ENCODE measurements around the gene TNFRSF1A.

DNA sequence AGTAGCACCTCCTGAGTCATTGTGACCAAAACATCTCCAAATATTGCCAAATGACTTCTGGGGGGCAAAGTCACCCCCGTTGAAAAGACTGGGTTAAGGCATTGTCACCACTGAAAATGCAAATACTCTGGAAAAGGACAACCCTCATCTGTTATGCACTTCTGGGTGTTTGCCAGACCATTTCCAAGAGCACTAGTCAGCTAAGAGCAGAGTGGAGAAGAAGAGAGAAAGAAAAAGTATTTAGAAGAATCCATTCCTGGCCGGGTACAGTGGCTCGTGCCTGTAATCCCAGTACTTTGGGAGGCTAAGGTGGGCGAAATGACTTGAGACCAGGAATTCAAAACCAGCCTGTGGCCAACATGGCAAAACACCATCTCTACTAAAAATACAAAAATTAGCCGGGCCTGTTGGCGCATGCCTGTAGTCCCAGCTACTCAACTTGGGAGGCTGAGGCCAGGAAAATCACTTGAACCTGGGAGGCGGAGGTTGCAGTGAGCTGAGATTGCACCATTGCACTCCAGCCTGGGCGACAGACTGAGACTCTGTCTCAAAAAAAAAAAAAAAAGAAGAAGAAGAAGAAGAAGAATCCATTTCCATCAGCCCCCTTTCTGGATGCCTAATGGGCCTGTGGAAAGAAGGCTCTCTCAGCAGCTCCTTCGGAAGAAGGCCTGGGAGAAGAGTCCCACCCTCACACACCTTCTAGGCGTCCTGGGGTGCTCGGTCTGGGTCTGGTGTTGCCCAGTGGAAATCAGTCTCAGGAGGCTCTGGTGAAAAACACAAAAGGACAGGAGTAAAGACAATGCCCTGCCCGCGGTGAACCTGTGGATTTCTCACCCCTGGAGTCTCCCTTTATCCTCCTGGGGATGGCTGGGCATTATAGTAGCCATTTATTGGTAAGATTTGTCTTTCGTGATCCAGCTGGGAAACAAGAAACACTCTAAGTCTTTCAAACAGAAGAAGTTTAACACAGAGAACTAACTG lies 38.6 kb upstream of the TNFRSF1A start:
- TF ChIP-seq, protein P1, sequence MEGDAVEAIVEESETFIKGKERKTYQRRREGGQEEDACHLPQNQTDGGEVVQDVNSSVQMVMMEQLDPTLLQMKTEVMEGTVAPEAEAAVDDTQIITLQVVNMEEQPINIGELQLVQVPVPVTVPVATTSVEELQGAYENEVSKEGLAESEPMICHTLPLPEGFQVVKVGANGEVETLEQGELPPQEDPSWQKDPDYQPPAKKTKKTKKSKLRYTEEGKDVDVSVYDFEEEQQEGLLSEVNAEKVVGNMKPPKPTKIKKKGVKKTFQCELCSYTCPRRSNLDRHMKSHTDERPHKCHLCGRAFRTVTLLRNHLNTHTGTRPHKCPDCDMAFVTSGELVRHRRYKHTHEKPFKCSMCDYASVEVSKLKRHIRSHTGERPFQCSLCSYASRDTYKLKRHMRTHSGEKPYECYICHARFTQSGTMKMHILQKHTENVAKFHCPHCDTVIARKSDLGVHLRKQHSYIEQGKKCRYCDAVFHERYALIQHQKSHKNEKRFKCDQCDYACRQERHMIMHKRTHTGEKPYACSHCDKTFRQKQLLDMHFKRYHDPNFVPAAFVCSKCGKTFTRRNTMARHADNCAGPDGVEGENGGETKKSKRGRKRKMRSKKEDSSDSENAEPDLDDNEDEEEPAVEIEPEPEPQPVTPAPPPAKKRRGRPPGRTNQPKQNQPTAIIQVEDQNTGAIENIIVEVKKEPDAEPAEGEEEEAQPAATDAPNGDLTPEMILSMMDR (IDR thresholded peaks at IDR 0.05; ENCODE audit: insufficient read depth, low read length), result no peak
- no peak for TF ChIP-seq POLR2AphosphoS5 (IDR thresholded peaks at IDR 0.05; ENCODE audit: low read depth)

All from HL-60 (cell line).